Lower leg skin (tissue), 4 donors: Measurements from ENCODE around the gene BRD3OS. TPM values are rescaled to one million over a fixed set of nuclear protein-coding genes. Genes with fewer than 3 reads are reported as not detected.

Source experiments
- DNase-seq, 2 donors: peaks; one replicate each; pipeline ENCODE4 v3.0.0-alpha.2; 2019; ENCODE audit warnings: low spot score in 2 of 2
- H3K4me3 ChIP-seq: fragments of 200-600 bp; sonication (generic); 2 replicates; pipeline ENCODE4 v1.5.1; 2017; ENCODE audit warnings: mild to moderate bottlenecking, low read depth; ENCODE audit not compliant: poor library complexity, severe bottlenecking
- POLR2A ChIP-seq, 2 donors: fragments of 450-650 bp; IDR thresholded peaks; one replicate each; pipeline ENCODE4 v1.6.1; 2016 to 2017; ENCODE audit warnings: antibody characterized with exemption in 2 of 2, mild to moderate bottlenecking in 1 of 2, moderate library complexity in 1 of 2
- WGBS, 2 donors: methylation state at CpG; one replicate each; pipeline ENCODE4 v1.1.5; 2018; 5-methylcytosine and 5-hydroxymethylcytosine counted together
- intact Hi-C: fragments of 100-400 bp; cut with DNase I; formaldehyde crosslinking; loops from one replicate; pipeline ENCODE4 v1.15.0; 2023; ENCODE audit warnings: low total_unique reads
- total RNA-seq, 4 donors: library from RNA; depleted of rRNA; stranded (reverse); fragments of >200 nt; gene quantifications; one replicate each; pipeline ENCODE4 v1.1.0, GENCODE V29; 2016
- TF ChIP-seq, protein P1 (sequence below), 3 donors: fragments of 450-650 bp; IDR thresholded peaks; one replicate each; pipeline ENCODE4 v1.5.1; 2016; ENCODE audit warnings: antibody characterized with exemption in 3 of 3, mild to moderate bottlenecking in 3 of 3, moderate library complexity in 2 of 3

Gene BRD3OS
- total RNA-seq, 4 donors from 2014 or later = 2.5 to 11.0 (median 6.4) TPM

DNA sequence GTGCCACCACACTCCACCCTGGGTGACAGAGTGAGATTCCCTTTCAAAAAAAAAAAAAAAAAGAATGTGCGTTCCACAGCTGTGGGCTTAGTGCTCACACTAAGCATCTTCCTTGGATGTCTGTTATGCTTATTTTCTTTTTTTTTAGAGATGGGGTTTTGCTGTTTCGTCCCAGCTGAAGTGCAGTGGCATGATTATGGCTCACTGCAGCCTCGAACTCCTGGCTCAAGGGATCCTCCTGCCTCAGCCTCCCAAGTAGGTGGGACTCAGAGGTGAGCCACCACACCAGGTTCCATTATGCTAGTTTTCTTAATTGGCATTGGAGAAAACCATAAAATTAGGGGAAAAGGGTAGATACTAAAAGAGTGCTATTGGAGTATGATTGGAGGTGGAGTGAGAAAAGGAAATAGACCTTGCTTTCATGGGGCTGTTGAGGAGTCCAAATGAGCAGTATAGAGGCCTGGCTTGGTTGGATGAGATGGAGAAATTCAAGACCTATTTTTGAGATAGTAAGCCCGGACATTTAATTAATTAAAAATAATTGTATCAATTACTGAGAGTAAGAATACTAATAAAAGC lies 978 bp upstream of the BRD3OS start:
- DNase-seq = no peak
- no peak overlapping the region for H3K4me3 ChIP-seq
- intact Hi-C loops = no loop called here
- WGBS, 2 donors = 71 to 72% methylated on average over 4 of the region's 4 CpGs
- TF ChIP-seq POLR2A (IDR thresholded peaks at IDR 0.05) = no peak
- TF ChIP-seq, protein P1, sequence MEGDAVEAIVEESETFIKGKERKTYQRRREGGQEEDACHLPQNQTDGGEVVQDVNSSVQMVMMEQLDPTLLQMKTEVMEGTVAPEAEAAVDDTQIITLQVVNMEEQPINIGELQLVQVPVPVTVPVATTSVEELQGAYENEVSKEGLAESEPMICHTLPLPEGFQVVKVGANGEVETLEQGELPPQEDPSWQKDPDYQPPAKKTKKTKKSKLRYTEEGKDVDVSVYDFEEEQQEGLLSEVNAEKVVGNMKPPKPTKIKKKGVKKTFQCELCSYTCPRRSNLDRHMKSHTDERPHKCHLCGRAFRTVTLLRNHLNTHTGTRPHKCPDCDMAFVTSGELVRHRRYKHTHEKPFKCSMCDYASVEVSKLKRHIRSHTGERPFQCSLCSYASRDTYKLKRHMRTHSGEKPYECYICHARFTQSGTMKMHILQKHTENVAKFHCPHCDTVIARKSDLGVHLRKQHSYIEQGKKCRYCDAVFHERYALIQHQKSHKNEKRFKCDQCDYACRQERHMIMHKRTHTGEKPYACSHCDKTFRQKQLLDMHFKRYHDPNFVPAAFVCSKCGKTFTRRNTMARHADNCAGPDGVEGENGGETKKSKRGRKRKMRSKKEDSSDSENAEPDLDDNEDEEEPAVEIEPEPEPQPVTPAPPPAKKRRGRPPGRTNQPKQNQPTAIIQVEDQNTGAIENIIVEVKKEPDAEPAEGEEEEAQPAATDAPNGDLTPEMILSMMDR (IDR thresholded peaks at IDR 0.05) = no peak

DNA sequence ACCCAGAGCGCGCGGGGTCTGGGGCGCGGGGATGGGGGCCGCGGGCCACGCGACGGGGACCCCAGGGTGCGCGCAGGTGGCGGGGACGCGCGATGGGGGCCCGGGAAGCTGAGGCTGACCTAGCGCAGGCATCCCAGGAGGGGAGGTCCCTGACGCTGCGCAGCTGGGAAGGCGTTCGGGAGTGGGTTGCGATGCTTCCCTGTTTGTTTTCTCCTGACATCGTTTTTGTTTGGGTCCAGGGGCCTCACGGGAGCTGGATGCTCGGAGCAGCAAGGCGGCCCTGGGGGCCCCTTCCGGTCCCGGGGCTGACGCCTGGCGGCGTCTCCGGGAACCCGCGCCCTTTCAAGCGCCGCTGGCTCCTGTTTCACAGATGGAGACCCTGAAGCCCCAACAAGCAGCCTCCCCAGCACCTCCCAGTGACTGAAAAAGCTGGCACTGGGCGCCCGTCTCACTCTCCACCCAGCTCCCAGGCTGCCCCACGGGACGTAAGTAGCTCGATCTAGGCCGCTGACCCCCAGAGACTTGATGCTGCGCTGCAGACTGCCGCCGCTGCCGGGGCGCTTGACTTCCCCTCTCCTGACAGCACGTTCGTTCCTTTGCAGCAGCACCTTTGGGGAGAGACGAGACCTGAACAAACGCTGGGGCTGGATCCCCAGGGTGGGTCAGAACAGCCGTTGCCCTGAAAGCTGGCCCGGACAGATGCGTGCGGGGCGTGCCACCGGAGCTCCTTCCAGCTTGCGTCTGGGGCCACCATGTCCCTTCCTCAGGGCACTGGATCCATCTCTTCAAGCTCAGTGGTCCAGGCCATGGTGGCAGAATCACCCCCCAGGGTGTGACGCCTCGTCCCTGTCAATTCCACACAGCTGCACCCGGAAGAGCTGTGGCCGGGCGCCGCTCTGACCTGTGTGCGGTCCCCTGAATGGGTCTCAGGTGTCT lies 593 bp downstream of the BRD3OS start:
- intact Hi-C loops = no loop called here
- no peak for TF ChIP-seq POLR2A (IDR thresholded peaks at IDR 0.05)
- TF ChIP-seq, protein P1 (IDR thresholded peaks at IDR 0.05) = no peak
- peak overlapping the region; percentile 72 for H3K4me3 ChIP-seq
- 11 to 12% methylated on average over 57 to 59 of the region's 66 CpGs for WGBS, 2 donors
- DNase-seq = no peak

DNA sequence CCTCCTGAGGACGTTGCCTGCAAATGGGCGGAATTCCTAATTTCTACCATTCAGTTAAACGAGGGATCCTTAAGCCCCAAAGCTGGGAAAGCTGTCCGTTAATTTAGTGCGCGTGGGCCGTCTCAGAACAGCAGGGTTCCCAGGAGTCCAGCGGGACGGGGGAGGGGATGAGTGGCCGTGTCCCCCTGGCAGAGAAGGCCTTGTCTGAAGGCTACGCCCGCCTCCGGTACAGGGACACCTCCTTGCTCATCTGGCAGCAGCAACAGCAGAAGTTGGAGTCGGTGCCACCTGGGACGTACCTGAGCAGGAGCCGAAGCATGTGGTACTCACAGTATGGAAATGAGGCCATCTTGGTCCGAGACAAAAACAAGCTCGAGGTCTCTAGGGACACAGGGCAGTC lies 1.3 kb downstream of the BRD3OS start:
- WGBS, 2 donors = 87 to 90% methylated on average over 18 of the region's 18 CpGs

DNA sequence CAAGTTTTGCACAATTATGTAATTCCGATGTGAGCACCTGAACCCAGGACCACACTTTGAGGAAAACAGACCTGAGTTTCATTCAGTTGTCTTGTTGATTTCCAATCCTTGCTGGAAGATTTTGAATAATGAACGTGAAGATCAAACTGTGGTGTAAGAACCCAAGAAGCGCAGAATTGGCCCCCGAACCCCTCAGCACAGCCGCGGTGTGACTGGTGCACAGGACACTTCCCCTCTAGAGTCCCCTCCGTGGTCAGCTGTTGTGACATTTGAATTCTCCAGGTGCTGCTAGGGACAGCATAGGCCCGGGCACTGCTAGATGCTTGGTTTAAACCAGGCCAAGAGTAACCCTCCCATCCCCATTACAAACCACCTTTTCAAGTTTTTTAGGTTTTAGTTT lies 1.7 kb downstream of the BRD3OS start:
- intact Hi-C loops = no loop called here
- no peak for DNase-seq
- 93 to 95% methylated on average over 8 of the region's 8 CpGs for WGBS, 2 donors
- H3K4me3 ChIP-seq = no peak overlapping the region
- TF ChIP-seq, protein P1 (IDR thresholded peaks at IDR 0.05) = no peak
- no peak for TF ChIP-seq POLR2A (IDR thresholded peaks at IDR 0.05)

More for the DNA sequence above, 1.3 kb downstream of the BRD3OS start:
- DNase-seq = no peak
- intact Hi-C loops = no loop called here
- TF ChIP-seq, protein P1 (IDR thresholded peaks at IDR 0.05) = no peak
- TF ChIP-seq POLR2A (IDR thresholded peaks at IDR 0.05) = no peak
- no peak overlapping the region for H3K4me3 ChIP-seq

DNA sequence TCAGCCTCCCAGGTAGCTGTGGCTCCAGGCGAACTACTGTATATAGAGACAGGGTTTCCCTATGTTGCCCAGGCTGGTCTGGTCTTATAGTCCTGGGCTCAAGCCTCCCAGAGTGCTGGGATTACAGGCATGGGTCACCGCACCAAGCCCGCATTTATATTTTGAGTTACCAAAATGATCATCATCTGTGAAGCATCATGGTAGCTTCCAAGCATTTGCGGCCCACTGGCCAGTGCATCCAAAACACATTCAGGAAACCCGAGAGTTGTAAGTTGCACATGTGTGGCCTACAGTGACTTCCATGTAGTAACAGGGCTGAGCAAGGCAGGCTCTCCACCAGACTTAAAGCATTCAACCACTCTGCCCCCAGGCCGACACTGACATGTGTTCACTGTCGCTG lies 2.3 kb downstream of the BRD3OS start:
- intact Hi-C loops = no loop called here
- TF ChIP-seq POLR2A (IDR thresholded peaks at IDR 0.05) = no peak
- TF ChIP-seq, protein P1 (IDR thresholded peaks at IDR 0.05) = no peak
- DNase-seq = no peak
- WGBS, 2 donors = 95 to 97% methylated on average over 5 to 7 of the region's 7 CpGs
- H3K4me3 ChIP-seq = no peak overlapping the region
